Hepatic stellate cell (primary cell): Measurements from ENCODE around the gene ANO9.
"Not testable (repeated sequence)": the region's sequence is repeated elsewhere in the genome, so short reads cannot be mapped to it uniquely, and the experiment has no call there.

Experiments used
- DNase-seq: peaks from one replicate; pipeline ENCODE4 v3.0.0; 2011; ENCODE audit warnings: low spot score

ANO9 gene

GRCh38 chr11:433641-434040 lies 8.2 kb downstream of the ANO9 start:
- no peak for DNase-seq

- DNase-seq, result no peak
Measured at GRCh38 chr11:433111-433510, 8.7 kb downstream of the ANO9 start.

DNA sequence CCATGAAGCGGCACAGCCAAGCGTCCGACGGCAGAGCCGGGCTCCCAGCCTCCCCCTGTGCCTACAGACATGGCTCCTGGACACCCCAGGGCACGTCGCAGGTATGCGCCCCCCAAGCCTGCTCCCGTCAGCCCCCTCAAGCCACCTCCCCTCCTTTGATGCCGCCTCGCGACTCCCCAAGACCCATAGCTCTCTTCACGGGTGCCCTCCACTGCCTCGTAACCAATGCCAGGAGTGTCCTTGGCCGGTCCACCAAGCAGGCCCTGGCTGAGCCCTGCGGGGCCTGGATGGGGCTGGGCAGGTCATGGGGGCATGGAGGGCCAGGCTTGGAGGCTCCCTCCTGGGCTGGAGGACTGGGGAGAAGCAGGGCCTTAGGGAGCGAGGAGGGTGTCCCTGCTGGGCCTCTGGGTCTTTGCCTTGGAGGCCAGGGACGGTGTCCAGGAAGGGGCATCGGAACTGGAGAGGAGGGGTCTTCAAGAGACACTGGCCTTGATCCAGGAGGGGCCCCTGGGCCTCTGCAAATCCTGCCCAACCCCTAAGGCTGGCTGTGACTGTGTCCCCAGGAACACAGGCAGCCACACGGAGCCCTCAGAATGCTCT lies 9.2 kb downstream of the ANO9 start:
- no peak for DNase-seq

GRCh38 chr11:431921-432320 lies 9.9 kb downstream of the ANO9 start:
- no peak for DNase-seq

DNA sequence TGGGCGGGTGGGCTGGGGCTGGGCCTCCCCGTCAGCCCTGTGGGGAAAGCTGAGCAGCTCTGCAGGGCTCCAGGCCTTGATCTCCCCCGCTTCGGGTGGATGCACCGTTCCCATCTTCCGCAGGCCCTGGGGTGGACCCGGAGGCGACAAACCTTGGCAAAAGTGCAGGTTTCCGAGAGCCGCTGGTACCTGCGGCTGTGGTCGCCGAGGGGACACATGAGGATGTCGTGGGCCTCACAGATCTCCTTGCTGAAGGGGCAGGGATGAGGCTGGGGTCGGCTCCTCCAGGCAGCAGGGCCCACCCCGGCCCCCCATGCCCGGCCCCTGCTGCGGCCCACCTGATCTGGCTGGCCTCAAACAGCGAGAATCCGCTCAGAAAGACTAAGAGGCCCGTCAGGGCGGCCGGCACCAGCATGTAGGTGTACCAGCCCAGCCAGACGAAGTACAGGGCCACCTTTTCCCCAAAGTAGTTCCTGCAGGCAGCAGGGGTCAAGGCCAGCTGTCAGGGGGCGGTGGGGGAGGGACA lies 11.8 kb downstream of the ANO9 start:
- no peak for DNase-seq

GRCh38 chr11:429391-429790 lies 12.4 kb downstream of the ANO9 start:
- DNase-seq, result no peak

GRCh38 chr11:428295-428694 lies 13.5 kb downstream of the ANO9 start:
- DNase-seq, result no peak

DNA sequence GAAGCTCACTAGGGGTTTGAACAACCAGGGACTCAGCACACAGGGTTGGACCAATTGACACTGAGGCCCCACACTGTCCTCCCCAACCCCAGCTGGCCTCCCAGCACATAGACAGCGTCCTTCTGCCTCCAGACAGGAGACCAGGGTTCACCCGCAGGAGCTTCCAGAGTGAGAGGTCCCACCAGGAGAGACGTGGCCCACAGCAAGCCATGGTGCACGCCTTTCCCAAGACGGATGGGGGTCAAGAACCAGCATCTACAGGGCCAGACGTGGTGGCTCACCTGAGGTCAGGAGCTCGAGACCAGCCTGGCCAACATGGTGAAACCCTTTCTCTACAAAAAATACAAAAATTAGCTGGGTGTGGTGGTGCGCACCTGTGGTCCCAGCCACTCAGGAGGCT lies 15.0 kb downstream of the ANO9 start:
- DNase-seq, result no peak

- DNase-seq, result no peak
Measured at GRCh38 chr11:425301-425700, 16.5 kb downstream of the ANO9 start.

DNA sequence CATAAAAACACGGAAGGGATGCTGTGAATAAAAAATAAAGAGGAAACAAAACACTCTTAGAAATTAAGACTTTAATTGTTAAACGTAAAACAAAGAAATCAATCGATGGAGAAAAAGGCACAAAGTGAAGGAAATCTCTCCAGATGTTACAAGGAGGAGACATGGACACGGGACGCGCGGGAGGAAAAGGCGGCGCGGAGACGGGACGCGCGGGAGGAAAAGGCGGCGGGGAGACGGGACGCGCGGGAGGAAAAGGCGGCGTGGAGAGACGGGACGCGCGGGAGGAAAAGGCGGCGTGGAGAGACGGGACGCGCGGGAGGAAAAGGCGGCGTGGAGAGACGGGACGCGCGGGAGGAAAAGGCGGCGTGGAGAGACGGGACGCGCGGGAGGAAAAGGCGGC lies 17.0 kb downstream of the ANO9 start:
- not testable (repeated sequence) for DNase-seq

DNA sequence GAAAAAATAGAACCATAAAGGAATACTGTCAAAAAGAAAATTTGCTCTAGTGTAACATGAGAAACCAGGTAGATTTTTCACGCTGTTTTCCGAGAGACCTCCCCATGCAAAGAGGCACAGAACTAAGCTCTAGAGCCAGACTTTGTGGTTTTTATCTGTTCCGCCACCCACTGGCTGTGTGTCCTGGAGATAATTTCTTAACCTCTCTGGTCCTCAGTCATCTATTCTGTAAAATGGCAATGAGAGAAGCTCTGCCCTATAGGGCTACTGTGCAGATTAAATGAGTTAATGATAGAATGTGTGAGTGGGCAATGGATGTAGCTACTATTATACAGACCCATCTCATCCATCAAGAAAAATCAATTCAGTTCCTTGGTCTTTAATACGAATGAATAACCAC lies 17.6 kb downstream of the ANO9 start:
- DNase-seq, result no peak

DNA sequence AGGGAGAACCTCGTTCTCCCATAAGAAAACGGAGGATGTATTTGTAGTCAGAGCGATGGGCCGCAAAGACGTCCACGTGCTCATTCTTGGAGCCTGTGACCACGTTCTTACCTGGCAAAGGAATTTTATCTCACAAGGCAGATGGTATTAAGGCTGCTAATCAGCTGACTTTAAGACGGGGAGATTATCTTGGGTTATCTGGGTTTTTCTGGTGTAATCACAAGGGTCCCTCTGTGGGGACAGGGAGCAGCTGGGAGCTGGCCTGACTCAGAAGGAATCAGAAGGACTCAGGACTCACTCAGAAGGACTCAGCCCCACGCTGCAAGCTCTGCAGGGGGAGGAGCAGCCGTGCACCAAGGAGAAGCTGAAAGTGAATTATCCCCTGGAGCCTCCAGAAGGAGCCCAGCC lies 19.6 kb downstream of the ANO9 start:
- no peak for DNase-seq

GRCh38 chr11:420911-421321 lies 20.9 kb downstream of the ANO9 start:
- no peak for DNase-seq

DNA sequence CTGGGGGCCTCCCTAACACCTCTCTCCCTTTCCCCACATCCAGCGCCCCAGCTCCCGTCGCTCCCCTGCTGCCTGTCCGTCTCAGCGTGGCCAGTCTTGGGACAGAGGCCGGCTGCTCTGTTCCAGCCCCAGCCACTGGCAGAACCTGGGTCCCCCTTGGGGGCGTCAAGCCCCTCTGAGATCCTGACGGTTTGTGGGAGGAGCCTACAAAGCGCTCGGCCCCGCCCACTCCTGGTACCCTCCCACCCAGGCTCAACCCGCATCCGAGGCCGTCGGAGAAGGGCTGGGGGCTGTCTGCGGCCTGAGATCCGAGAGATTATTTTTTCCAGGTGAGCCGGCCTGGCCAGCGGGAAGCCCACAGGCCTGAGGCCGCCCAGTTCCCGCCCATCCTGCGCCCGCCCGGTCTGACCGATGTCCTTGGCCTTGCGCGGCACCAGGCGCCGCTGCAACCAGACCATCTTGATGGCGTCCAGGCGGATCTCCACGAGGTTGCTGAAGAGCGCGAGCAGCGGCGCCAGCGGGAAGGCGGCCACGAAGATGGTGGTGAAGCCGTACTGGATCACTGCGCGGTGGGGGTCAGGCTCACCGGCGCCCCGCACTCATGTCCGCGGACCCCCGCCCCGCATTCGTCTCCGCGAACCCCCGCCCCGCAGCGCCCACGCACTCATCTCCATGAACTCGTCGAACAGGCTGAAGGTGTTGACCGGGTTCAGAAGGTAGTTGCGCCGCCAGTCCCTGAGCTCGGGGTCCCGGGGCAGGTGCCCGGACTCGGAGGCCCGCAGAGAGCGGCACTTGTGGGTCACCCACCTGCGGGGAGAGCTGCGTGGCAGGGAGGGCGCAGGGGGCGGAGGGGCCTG lies 21.5 kb downstream of the ANO9 start:
- DNase-seq, result no peak

DNA sequence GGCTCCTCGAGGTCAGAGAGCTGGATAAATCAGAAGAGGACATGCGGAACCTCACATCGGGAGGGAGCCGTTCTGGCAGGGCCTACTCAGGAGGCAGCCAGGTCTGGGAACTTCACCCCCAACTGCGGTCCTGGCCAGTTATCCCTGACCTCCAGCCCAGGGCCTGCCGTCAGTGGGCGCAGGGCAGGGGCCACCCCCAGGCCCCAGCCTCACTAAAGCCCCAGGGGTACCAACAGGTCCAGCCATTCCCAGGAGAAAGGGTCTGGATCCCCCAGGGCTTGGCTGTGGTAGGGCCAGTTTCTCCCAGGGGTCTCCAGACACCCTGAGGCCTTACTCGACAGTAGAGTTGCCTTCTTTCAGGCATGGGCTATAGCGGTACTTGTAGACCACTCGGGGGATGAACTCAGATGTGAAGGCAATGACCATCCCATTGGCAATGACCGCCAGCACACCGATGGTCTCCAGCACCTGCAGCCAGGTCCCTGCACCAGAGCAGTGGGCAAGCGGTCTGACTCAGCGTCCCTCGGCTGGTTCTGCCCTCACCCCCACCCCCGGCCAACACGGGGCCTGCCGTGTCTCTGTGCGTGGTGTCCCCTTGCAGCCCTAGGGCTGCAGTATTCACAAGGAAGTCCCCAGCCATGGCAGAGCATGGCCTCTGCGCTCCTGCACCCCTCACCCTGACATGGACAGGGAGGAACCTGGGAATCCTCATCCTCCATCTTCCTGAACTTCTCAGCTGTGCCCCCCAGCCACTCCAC lies 22.4 kb downstream of the ANO9 start:
- no peak for DNase-seq

- no peak for DNase-seq
Measured at GRCh38 chr11:418343-419247, 23.2 kb downstream of the ANO9 start.

DNA sequence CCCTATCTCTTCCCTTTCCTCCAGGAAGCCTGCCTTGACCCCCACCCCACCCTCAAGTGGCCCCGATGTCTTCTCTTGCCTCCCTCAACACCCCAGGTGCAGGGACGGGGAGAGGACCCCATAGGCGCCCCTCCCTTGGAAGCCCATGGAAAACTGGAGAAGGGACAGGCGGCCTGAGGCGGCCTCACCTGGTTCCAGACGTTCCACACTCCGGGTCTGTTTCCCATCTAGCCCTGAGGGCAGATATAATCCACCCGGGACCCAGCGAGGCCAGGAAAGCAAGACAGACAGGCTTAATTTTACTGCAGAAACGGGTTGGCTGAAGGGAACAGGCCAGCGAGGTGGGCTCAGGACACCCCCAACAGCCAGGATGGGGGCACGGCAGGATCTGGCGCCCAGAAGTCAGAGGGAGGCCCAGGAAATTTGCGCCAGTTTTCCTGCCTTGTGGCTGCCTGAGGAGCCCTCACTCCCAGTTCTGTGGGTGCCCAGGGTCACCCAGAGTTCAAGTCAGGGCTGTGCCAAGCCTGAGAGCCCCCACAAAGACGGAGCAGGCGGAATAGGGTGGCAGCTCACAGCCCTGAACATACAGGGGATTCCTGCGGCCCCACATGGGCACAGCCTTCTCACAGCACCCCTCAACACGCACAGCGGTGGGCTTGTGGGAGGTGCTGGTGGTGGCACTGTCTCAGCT lies 24.0 kb downstream of the ANO9 start:
- no peak for DNase-seq

DNA sequence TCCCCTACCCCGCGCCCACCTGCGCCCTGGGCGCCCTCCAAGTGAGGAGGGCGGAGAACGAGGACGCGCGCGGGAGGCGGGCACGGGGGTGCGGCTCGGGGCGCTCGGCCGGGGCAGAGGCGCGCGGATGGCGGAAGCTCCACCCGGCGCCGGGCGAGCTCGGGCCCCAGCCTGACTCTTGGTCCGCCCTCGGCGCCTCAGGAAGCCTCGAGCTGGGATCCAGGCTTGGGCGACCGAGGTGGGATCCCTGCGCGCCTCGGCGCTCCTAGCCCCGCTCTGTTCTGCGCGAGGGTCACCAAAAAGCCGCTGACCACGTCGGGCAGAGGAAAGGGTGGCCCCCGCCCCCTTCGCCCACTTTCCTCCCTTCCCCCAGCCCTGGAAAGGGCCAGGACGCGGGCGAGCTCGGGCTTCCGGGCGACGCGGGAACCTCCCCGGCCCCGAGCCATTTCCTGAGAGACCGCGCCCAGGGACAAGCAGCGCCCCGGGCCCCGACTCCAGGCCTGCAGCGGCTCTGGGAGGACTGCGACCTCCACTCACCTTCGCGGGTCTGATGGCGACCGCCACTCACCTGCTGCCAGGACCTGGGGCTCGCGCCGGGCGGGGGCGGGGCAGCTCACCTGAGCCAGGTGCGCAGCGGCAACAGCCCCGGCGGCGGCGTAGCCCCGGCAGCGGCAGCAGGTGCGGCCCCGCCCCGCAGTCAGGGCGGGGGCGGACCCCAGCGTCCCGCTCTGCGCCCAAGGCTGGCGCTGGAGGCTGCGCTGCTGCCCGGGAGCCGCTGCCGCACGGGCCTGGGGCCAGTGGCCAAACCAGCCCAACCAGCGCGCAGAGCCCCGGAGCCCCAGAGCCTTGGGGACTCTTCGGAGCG lies 24.8 kb downstream of the ANO9 start:
- peak; percentile 62 for DNase-seq

DNA sequence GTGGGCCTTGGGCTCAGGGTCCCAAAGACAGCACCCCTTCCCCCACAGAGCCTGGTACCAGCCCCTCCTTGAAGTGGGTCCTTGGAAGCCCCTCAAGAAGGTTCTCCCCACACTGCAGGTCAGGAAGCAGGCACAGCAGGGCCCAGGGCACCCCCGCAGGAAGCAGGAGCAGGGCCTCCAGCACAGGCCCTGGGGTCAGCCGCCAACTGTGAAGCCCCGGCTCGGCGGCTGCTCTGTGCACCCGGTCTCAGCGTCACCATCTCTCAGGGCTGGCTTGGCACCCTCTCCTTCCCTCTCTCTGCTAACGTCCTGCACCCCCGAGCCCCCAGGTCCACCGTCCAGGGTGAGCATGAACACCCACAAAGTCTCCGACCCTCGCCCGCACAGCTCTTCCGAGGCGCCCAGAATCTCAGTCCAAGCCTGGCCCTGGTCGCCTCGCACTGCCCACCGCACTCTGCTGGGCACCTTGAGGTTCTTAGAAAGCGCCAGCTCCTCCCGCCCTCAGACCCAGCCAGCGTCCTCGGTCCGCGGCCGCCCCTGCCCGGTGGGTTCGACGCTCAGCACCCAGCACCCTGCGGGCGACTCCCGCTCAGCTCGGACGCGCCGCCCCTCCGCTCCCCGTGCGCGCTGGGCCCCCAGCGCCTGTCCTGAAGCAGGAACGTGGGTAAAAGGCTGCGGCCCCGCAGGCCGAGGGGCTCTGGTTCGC lies 25.6 kb downstream of the ANO9 start:
- no peak for DNase-seq

DNA sequence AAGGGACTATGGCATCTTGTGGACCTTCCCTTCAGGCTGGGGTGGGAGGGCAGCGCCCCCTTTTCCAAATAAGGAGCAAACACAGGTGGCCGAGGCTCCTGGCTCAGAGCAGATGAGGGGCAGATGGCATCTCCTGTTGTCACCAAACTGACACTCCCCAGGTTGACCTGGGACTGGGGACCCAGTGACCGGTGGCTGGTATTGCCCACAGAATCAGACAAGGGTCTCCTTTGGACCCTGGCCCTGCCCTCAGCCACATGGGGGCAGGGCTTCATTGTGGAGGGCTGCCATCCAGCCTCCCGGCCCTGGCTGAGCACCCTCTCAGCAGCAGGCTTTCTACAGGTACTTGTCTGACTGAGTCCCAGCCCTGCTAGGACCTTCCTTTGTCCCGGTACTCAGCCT lies 26.2 kb downstream of the ANO9 start:
- DNase-seq, result no peak
